ENCODE data around the gene MRPS22. TPM values are rescaled to one million over a fixed set of nuclear protein-coding genes. Genes with fewer than 3 reads are reported as not detected.

Gene MRPS22
- total RNA-seq, 2 donors from 2014 or later = 31.8 to 41.6 TPM

- Mint-ChIP-seq H3K27ac (no peak overlapping the region), H3K36me3 (ENCODE audit: low read depth) (peaks cover 2% of the 10 kb centered on the region), H3K4me1 (peaks cover 3% of the 10 kb centered on the region), H3K27me3 (peaks cover 54% of the 10 kb centered on the region), H3K4me3 (no peak overlapping the region)
- no peaks in the 10 kb centered on the region for H3K9me3 ChIP-seq (ENCODE audit: control insufficient read depth, low read length, poor library complexity, severe bottlenecking)
- no peak for ATAC-seq
- DNase-seq = no peak
Measured at GRCh38 chr3:139318431-139318816, 25.4 kb upstream of the MRPS22 start.

- Mint-ChIP-seq H3K27ac (no peak overlapping the region), H3K4me3 (no peak overlapping the region), H3K4me1 (peaks cover 3% of the 10 kb centered on the region), H3K27me3 (peaks cover 52% of the 10 kb centered on the region), H3K36me3 (ENCODE audit: low read depth) (peaks cover 2% of the 10 kb centered on the region)
- ATAC-seq (no peak), DNase-seq (no peak)
- H3K9me3 ChIP-seq (ENCODE audit: control insufficient read depth, low read length, poor library complexity, severe bottlenecking) = no peaks in the 10 kb centered on the region
Measured at GRCh38 chr3:139318826-139319225, 25.0 kb upstream of the MRPS22 start.

GRCh38 chr3:139319428-139320402 is 24.1 kb upstream of the MRPS22 start:
- ATAC-seq = no peak
- H3K4me1 Mint-ChIP-seq = peaks cover 3% of the 10 kb centered on the region
- H3K27ac Mint-ChIP-seq = no peak overlapping the region
- peaks cover 44% of the 10 kb centered on the region for H3K27me3 Mint-ChIP-seq
- H3K9me3 ChIP-seq (ENCODE audit: control insufficient read depth, low read length, poor library complexity, severe bottlenecking) = no peaks in the 10 kb centered on the region
- no peak for DNase-seq
- no peak overlapping the region for H3K4me3 Mint-ChIP-seq
- peaks cover 2% of the 10 kb centered on the region for H3K36me3 Mint-ChIP-seq (ENCODE audit: low read depth)

GRCh38 chr3:139320551-139321309 is 23.1 kb upstream of the MRPS22 start:
- Mint-ChIP-seq H3K4me1 (peaks cover 3% of the 10 kb centered on the region), H3K4me3 (no peak overlapping the region), H3K27ac (peak overlapping the region; percentile 72), H3K27me3 (peaks cover 35% of the 10 kb centered on the region), H3K36me3 (ENCODE audit: low read depth) (no peaks in the 10 kb centered on the region)
- ATAC-seq = no peak
- H3K9me3 ChIP-seq (ENCODE audit: control insufficient read depth, low read length, poor library complexity, severe bottlenecking) = no peaks in the 10 kb centered on the region
- no peak for DNase-seq

- H3K27ac Mint-ChIP-seq = no peak overlapping the region
- no peaks in the 10 kb centered on the region for H3K9me3 ChIP-seq (ENCODE audit: control insufficient read depth, low read length, poor library complexity, severe bottlenecking)
- H3K4me3 Mint-ChIP-seq = no peak overlapping the region
- H3K27me3 Mint-ChIP-seq = peaks cover 26% of the 10 kb centered on the region
- DNase-seq = no peak
- peaks cover 3% of the 10 kb centered on the region for H3K4me1 Mint-ChIP-seq
- no peaks in the 10 kb centered on the region for H3K36me3 Mint-ChIP-seq (ENCODE audit: low read depth)
- no peak for ATAC-seq
Measured at GRCh38 chr3:139322346-139322745, 21.5 kb upstream of the MRPS22 start.

GRCh38 chr3:139323146-139323545 is 20.7 kb upstream of the MRPS22 start:
- Mint-ChIP-seq H3K27ac (peak overlapping the region; percentile 14), H3K4me1 (peaks cover 3% of the 10 kb centered on the region), H3K36me3 (ENCODE audit: low read depth) (no peaks in the 10 kb centered on the region), H3K4me3 (no peak overlapping the region), H3K27me3 (peaks cover 26% of the 10 kb centered on the region)
- no peak for DNase-seq
- ATAC-seq = no peak
- no peaks in the 10 kb centered on the region for H3K9me3 ChIP-seq (ENCODE audit: control insufficient read depth, low read length, poor library complexity, severe bottlenecking)

- no peak overlapping the region for H3K4me3 Mint-ChIP-seq
- no peaks in the 10 kb centered on the region for H3K9me3 ChIP-seq (ENCODE audit: control insufficient read depth, low read length, poor library complexity, severe bottlenecking)
- peaks cover 23% of the 10 kb centered on the region for H3K27me3 Mint-ChIP-seq
- DNase-seq (no peak), ATAC-seq (no peak)
- H3K36me3 Mint-ChIP-seq (ENCODE audit: low read depth) = no peaks in the 10 kb centered on the region
- no peak overlapping the region for H3K27ac Mint-ChIP-seq
- peaks cover 6% of the 10 kb centered on the region for H3K4me1 Mint-ChIP-seq
Measured at GRCh38 chr3:139324456-139324855, 19.4 kb upstream of the MRPS22 start.

GRCh38 chr3:139325551-139325950 is 18.3 kb upstream of the MRPS22 start:
- no peak for DNase-seq
- H3K36me3 Mint-ChIP-seq (ENCODE audit: low read depth) = no peaks in the 10 kb centered on the region

GRCh38 chr3:139326131-139326530 is 17.7 kb upstream of the MRPS22 start:
- ATAC-seq (no peak), DNase-seq (no peak)
- H3K4me1 Mint-ChIP-seq = peaks cover 14% of the 10 kb centered on the region
- no peaks in the 10 kb centered on the region for H3K9me3 ChIP-seq (ENCODE audit: control insufficient read depth, low read length, poor library complexity, severe bottlenecking)
- H3K27me3 Mint-ChIP-seq = peaks cover 27% of the 10 kb centered on the region
- H3K4me3 Mint-ChIP-seq = no peak overlapping the region
- no peak overlapping the region for H3K27ac Mint-ChIP-seq
- no peaks in the 10 kb centered on the region for H3K36me3 Mint-ChIP-seq (ENCODE audit: low read depth)

More at GRCh38 chr3:139325551-139325950, 18.3 kb upstream of the MRPS22 start:
- H3K4me3 Mint-ChIP-seq = no peak overlapping the region
- no peak overlapping the region for H3K27ac Mint-ChIP-seq
- no peak for ATAC-seq
- H3K27me3 Mint-ChIP-seq = peaks cover 28% of the 10 kb centered on the region
- peaks cover 14% of the 10 kb centered on the region for H3K4me1 Mint-ChIP-seq
- H3K9me3 ChIP-seq (ENCODE audit: control insufficient read depth, low read length, poor library complexity, severe bottlenecking) = no peaks in the 10 kb centered on the region

GRCh38 chr3:139326707-139327106 is 17.1 kb upstream of the MRPS22 start:
- Mint-ChIP-seq H3K27ac (no peak overlapping the region), H3K27me3 (peaks cover 23% of the 10 kb centered on the region), H3K4me1 (peaks cover 11% of the 10 kb centered on the region), H3K36me3 (ENCODE audit: low read depth) (no peaks in the 10 kb centered on the region), H3K4me3 (no peak overlapping the region)
- ATAC-seq = no peak
- DNase-seq = no peak
- H3K9me3 ChIP-seq (ENCODE audit: control insufficient read depth, low read length, poor library complexity, severe bottlenecking) = no peaks in the 10 kb centered on the region

GRCh38 chr3:139327231-139327630 is 16.6 kb upstream of the MRPS22 start:
- DNase-seq (no peak), ATAC-seq (no peak)
- Mint-ChIP-seq H3K4me1 (peaks cover 11% of the 10 kb centered on the region), H3K27me3 (peaks cover 28% of the 10 kb centered on the region), H3K27ac (no peak overlapping the region), H3K4me3 (no peak overlapping the region), H3K36me3 (ENCODE audit: low read depth) (no peaks in the 10 kb centered on the region)
- no peaks in the 10 kb centered on the region for H3K9me3 ChIP-seq (ENCODE audit: control insufficient read depth, low read length, poor library complexity, severe bottlenecking)

- ATAC-seq (no peak), DNase-seq (no peak)
- peaks cover 33% of the 10 kb centered on the region for H3K27me3 Mint-ChIP-seq
- H3K36me3 Mint-ChIP-seq (ENCODE audit: low read depth) = no peaks in the 10 kb centered on the region
- H3K9me3 ChIP-seq (ENCODE audit: control insufficient read depth, low read length, poor library complexity, severe bottlenecking) = no peaks in the 10 kb centered on the region
- H3K4me3 Mint-ChIP-seq = no peak overlapping the region
- H3K27ac Mint-ChIP-seq = no peak overlapping the region
- peaks cover 11% of the 10 kb centered on the region for H3K4me1 Mint-ChIP-seq
Measured at GRCh38 chr3:139327861-139328260, 16.0 kb upstream of the MRPS22 start.

GRCh38 chr3:139328356-139328755 is 15.5 kb upstream of the MRPS22 start:
- peaks cover 33% of the 10 kb centered on the region for H3K27me3 Mint-ChIP-seq
- peak overlapping the region; percentile 56 for H3K27ac Mint-ChIP-seq
- ATAC-seq = no peak
- H3K4me3 Mint-ChIP-seq = no peak overlapping the region
- H3K36me3 Mint-ChIP-seq (ENCODE audit: low read depth) = no peaks in the 10 kb centered on the region
- H3K4me1 Mint-ChIP-seq = peaks cover 11% of the 10 kb centered on the region
- no peak for DNase-seq
- no peaks in the 10 kb centered on the region for H3K9me3 ChIP-seq (ENCODE audit: control insufficient read depth, low read length, poor library complexity, severe bottlenecking)

All from T-helper 17 cell (primary cell).